Germinal center (tissue), 1 donor: ENCODE results near the gene KCNMB2.

Source experiments
- DNase-seq: peaks from one replicate; pipeline ENCODE4 v3.0.0; 2012; ENCODE audit warnings: mixed read lengths, low spot score

Gene KCNMB2

DNA sequence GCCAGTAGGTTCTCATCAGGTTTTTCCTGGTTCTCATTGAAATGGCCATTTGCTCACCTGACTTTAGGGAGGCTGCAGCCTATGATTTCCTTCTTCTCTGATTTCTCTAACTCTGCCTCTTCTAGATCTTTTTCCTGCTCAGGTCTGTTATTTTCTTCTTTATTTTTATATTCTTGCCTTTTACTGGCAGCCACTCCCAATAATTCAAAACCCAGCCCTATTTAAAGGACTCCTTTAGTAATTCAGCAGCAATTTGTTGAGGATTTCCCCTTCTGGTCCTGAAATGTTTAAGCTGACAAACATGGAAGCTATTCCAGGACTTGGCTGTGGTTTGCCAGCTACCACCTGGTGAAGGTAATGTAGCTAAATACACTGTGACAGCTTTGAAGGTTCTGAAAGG is 333.8 kb downstream of the KCNMB2 start:
- DNase-seq, result no peak

GRCh38 chr3:178875157-178875556 is 338.9 kb downstream of the KCNMB2 start:
- no peak for DNase-seq

DNA sequence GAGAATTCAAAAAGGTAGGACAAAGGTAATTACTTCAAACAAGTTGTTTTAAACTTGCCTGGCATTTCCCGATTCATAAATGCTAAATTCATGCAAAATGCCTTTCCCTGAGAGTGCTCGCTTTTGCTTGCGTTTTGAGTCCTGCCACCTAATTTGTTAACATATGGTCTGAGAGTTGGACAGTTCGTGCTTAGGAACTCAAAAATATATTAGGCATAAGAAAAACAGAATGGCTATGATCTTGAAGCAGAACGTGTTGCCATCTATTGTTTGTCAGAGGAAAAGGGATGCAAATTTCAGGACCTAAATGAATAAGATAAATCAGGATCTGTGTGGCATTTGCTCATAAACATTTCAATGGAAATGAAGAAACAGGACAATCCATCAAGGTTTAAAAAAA is 339.6 kb downstream of the KCNMB2 start:
- DNase-seq, result no peak

DNA sequence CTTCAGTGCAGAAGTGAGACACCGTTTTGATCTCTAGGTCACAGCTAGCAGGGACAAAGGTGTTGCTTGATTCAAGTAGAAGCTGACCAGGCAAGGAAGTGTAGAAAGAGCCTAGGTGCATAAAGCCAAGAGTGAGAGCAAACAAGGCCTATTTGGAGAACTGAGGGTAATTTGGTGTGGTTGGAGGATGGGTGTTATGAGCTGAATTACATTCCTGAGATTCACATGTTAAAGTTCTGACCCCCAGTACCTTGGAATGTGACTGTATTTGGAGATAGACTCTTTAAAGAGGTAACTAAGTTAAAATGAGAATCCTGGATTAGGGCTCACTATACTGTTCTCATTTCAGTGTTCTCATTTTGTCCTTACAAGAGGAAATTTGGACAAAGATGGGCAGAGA is 344.0 kb downstream of the KCNMB2 start:
- DNase-seq, result no peak
